HAP-1 (cell line): Measurements from ENCODE around the gene NUDT1.

Source experiments
- DNase-seq, 2 experiments: peaks; one replicate each; pipeline ENCODE4 v3.0.0-alpha.2; 2016 to 2020; ENCODE audit warnings: low spot score in 2 of 2
- H3K27me3 ChIP-seq: fragments of 250-450 bp; sonication (Bioruptor Pico); 2 replicates; pipeline ENCODE4 v1.5.1; 2020; ENCODE audit warnings: low read depth, mild to moderate bottlenecking, moderate library complexity
- H3K36me3 ChIP-seq: fragments of 250-450 bp; sonication (Bioruptor Pico); replicated peaks from 2 replicates; pipeline ENCODE4 v1.5.1; 2020; ENCODE audit warnings: mild to moderate bottlenecking
- H3K4me1 ChIP-seq: fragments of 250-450 bp; sonication (Bioruptor Pico); 2 replicates; pipeline ENCODE4 v1.5.1; 2020; ENCODE audit warnings: mild to moderate bottlenecking
- H3K4me3 ChIP-seq: fragments of 250-450 bp; sonication (Bioruptor Pico); 2 replicates; pipeline ENCODE4 v1.5.1; 2020; ENCODE audit warnings: mild to moderate bottlenecking, moderate library complexity
- H3K9me3 ChIP-seq: fragments of 250-450 bp; sonication (Bioruptor Pico); 2 replicates; pipeline ENCODE4 v1.5.1; 2020; ENCODE audit warnings: mild to moderate bottlenecking, moderate library complexity
- in situ Hi-C: fragments of 300-500 bp; cut with MboI; formaldehyde crosslinking; loops from 3 replicates; pipeline ENCODE4 v1.14.3; 2020; ENCODE audit warnings: low sequenced_read_pairs, inconsistent platforms, mixed read lengths

NUDT1 gene

GRCh38 chr7:2224491-2224928 is 17.5 kb upstream of the NUDT1 start:
- in situ Hi-C loops, result no loop called here
- H3K4me3 ChIP-seq, result no peak overlapping the region
- H3K9me3 ChIP-seq, result no peaks in the 10 kb centered on the region
- H3K4me1 ChIP-seq, result no peaks in the 10 kb centered on the region
- no peaks in the 10 kb centered on the region for H3K27me3 ChIP-seq
- DNase-seq, result no peak
- peaks cover 46% of the 10 kb centered on the region for H3K36me3 ChIP-seq

DNA sequence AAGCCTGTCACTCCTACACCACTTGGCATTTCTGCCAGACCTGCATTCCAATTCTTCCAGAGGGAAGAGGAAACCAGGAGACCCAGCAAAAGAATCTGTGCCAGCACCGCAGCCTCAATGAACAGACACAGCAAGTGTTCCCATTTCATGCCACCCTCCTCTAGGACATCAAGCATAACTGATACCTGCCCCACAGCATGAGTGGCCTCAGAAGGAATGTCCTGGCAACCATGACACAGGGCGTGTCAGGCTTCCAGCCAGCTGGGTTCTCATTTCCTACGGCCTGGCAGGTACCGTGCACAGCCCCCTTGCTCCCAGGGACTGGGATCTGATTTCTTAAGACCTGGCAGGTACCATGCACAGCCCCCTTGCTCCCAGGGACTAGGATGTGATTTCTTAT is 17.1 kb upstream of the NUDT1 start:
- no peak for DNase-seq
- in situ Hi-C loops, result no loop called here
- no peaks in the 10 kb centered on the region for H3K4me1 ChIP-seq
- H3K4me3 ChIP-seq, result no peak overlapping the region
- H3K9me3 ChIP-seq, result no peaks in the 10 kb centered on the region
- no peaks in the 10 kb centered on the region for H3K27me3 ChIP-seq
- peaks cover 49% of the 10 kb centered on the region for H3K36me3 ChIP-seq

- Histone ChIP-seq H3K4me3 (no peak overlapping the region), H3K4me1 (no peaks in the 10 kb centered on the region), H3K27me3 (no peaks in the 10 kb centered on the region), H3K36me3 (peaks cover 53% of the 10 kb centered on the region), H3K9me3 (no peaks in the 10 kb centered on the region)
- no peak for DNase-seq
- in situ Hi-C loops, result no loop called here
These were observed 16.7 kb upstream of the NUDT1 start for GRCh38 chr7:2225336-2225735.

DNA sequence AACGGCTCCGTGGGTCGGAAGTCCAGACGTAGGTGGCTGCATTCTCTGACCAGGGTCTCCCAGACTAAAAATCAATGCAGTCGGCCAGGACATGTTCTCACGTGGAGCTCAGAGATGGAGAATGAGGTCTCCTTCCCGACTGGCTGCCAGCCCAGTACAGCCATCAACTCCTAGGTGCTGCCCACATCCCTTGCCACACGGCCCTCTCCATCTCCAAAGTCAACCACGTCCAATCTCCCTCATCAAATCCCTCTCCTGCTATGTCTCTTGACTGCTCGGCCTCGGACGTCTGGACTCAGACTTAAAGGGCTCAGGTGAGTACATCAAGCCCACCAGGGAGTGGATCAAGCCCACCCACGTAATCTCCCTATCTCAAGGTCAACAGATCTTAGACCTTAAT is 16.2 kb upstream of the NUDT1 start:
- Histone ChIP-seq H3K9me3 (no peaks in the 10 kb centered on the region), H3K36me3 (peaks cover 56% of the 10 kb centered on the region), H3K4me3 (no peak overlapping the region), H3K27me3 (no peaks in the 10 kb centered on the region), H3K4me1 (no peaks in the 10 kb centered on the region)
- no peak for DNase-seq
- in situ Hi-C loops, result no loop called here

- in situ Hi-C loops, result no loop called here
- Histone ChIP-seq H3K4me1 (no peaks in the 10 kb centered on the region), H3K9me3 (no peaks in the 10 kb centered on the region), H3K27me3 (no peaks in the 10 kb centered on the region), H3K36me3 (peaks cover 50% of the 10 kb centered on the region), H3K4me3 (no peak overlapping the region)
- DNase-seq, result no peak
These were observed 14.3 kb upstream of the NUDT1 start for GRCh38 chr7:2227699-2228098.

- Histone ChIP-seq H3K36me3 (peaks cover 40% of the 10 kb centered on the region), H3K27me3 (no peaks in the 10 kb centered on the region), H3K4me3 (no peak overlapping the region), H3K4me1 (0 out of 2 replicates have a peak, but pooled peaks cover 4% of the 10 kb centered on the region), H3K9me3 (no peaks in the 10 kb centered on the region)
- in situ Hi-C loops, result no loop called here
- no peak for DNase-seq
These were observed 13.1 kb upstream of the NUDT1 start for GRCh38 chr7:2228921-2229320.

DNA sequence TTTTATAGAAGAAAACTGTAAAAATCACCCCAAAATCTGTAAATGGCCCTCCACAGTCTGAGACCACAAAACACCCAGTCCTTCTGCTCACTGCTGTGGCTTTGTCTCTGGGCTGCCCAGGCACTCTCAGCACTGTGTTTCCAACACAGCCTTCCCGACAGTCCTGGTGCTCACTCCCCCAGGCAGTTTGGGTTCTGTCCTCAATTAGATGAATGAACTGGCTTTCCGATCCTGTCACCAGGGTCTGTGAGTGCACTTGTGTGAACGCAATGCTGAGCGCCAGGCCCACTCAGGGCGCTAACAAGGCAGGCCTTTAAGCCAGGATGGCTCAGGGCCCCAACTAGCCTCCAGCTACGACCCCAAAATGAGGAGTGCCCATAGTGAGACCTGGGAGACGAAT is 12.6 kb upstream of the NUDT1 start:
- peaks cover 41% of the 10 kb centered on the region for H3K36me3 ChIP-seq
- H3K9me3 ChIP-seq, result no peaks in the 10 kb centered on the region
- H3K27me3 ChIP-seq, result no peaks in the 10 kb centered on the region
- no peak for DNase-seq
- H3K4me3 ChIP-seq, result no peak overlapping the region
- in situ Hi-C loops, result no loop called here
- H3K4me1 ChIP-seq, result 0 out of 2 replicates have a peak, but pooled peaks cover 4% of the 10 kb centered on the region

DNA sequence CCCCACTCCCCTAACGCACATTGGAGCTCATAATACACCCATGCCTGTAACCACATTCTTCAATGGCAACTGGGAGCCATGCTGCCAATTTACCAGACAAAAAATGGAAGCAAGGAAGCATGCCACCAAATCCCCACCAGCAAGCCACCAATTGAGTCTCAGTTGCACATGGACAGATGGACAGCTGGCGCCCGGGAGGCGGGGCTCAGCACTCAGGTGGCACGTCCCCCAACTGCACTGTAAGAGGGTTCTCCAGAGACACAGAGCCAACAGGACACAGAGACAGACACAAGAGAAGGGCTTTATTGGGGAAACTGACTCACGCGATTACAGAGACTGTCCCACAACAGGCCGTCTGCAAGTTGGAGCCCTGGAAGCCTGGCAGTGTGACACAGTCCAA is 11.8 kb upstream of the NUDT1 start:
- DNase-seq, result no peak
- in situ Hi-C loops, result no loop called here
- H3K4me3 ChIP-seq, result no peak overlapping the region
- H3K36me3 ChIP-seq, result peaks cover 41% of the 10 kb centered on the region
- H3K4me1 ChIP-seq, result 0 out of 2 replicates have a peak, but pooled peaks cover 4% of the 10 kb centered on the region
- no peaks in the 10 kb centered on the region for H3K27me3 ChIP-seq
- H3K9me3 ChIP-seq, result no peaks in the 10 kb centered on the region

DNA sequence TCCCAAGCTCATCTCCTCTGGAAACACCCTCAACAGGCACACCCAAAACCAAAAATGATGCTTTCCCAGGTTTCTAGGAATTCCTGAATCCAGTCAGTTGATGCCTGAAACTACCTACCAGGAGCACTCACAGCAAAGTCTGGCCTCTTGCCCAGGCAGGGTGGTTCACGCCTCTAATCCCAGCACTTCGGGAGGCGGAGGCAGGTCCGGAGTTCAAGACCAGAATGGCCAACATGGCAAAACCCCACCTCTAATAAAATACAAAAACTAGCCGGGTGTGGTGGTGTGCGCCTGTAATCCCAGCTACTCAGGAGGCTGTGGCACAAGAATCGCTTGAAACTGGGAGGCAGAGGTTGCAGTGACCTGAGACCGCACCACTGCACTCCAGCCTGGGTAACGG is 11.1 kb upstream of the NUDT1 start:
- Histone ChIP-seq H3K4me1 (0 out of 2 replicates have a peak, but pooled peaks cover 4% of the 10 kb centered on the region), H3K36me3 (peaks cover 41% of the 10 kb centered on the region), H3K4me3 (0 out of 2 replicates have a peak overlapping the region, but pooled peaks have one; percentile 62), H3K9me3 (no peaks in the 10 kb centered on the region), H3K27me3 (no peaks in the 10 kb centered on the region)
- in situ Hi-C loops, result no loop called here
- no peak for DNase-seq

DNA sequence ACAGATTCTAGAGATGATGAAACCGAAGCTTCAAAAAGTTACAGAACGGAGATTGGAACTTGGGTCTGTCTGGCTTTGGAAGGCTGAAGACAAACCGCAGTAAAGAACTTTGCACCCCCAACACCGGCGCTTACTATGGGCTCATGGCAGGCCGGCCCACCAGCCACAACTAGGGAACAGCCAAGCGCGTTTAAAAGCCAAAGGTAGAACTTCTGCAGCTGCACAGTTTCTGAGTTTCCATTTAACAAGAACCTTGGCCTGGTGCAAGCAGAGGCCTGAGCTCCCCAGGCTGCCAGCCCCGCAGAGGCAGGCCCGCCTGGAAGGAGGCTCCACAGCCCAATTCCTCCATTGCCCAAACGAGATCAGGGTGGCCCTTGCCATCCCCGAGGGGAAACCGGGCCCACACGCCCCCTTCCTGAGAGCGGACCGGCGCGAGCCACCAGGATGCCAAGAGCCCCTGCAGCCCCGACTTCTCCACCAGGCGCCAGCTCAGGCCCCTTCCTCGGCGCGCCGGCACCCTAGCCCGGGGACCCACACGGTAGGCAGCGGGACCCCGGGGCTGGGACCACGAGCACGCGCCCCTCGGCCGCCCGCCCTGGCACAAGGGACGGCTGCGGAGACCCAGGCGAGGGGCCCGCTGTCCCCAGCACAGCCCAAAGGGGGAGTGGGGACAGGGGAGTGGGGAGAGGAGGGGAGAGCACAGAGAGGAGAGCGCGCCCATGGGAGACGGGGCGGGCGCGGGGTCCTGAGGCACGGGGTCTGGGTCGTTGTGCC is 9.8 kb upstream of the NUDT1 start:
- peak overlapping the region; percentile 62 for H3K4me3 ChIP-seq
- in situ Hi-C loops, result no loop called here
- no peaks in the 10 kb centered on the region for H3K27me3 ChIP-seq
- 0 out of 2 replicates have a peak, but pooled peaks cover 4% of the 10 kb centered on the region for H3K4me1 ChIP-seq
- H3K9me3 ChIP-seq, result no peaks in the 10 kb centered on the region
- peak in 1 of 2 experiments; percentile 44 for DNase-seq
- peaks cover 48% of the 10 kb centered on the region for H3K36me3 ChIP-seq

DNA sequence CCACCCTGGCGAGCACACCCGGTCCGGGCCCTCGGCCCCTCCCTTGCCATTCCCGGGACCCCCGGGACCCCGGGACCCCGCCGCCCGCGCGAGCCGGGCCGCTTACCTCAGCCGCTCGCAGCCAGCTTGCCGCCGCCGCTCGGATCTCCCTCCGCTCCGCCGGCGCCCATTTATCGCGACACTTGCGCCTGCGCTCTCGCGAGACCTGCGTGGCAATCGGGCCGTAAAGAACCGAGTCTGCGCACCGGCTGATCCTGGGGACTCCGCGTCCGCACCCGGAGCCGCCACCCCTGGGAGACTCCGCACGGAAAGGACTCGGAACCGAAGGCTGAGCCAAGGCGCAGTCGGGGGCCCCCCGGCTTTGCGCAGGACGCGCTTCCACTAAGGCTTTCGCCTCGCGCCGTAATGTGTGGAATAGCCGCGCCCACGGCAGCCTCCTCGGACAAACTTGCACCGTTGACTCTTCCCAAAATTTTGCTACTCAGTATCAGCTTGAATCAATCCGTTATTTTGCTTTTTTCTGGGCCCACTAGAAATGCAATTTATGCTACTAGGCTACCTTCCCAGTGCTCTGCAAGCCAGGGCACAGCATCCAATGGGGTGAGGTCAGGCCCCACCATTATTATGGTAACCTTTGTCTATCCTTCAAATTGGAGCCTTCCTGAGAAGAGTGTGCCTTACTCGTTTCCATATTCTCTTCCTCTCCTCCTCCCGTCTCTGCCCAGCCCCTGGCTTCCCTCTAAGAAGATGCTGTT is 9.1 kb upstream of the NUDT1 start, which contains the start of gene MAD1L1:
MAD1L1 (minus strand) TSS at position 180 of the 755 bp plus-strand sequence. CDS start 2,812 bp downstream, outside the sequence.
- Histone ChIP-seq H3K9me3 (no peaks in the 10 kb centered on the region), H3K27me3 (no peaks in the 10 kb centered on the region), H3K4me1 (0 out of 2 replicates have a peak, but pooled peaks cover 4% of the 10 kb centered on the region), H3K36me3 (peaks cover 55% of the 10 kb centered on the region), H3K4me3 (peak within 1 kb of the TSS; percentile 62)
- in situ Hi-C loops, result no loop called here
- DNase-seq, result peak; percentile 73 to 93

- Histone ChIP-seq H3K36me3 (peaks cover 61% of the 10 kb centered on the region), H3K9me3 (no peaks in the 10 kb centered on the region), H3K27me3 (no peaks in the 10 kb centered on the region), H3K4me3 (no peak overlapping the region), H3K4me1 (0 out of 2 replicates have a peak, but pooled peaks cover 4% of the 10 kb centered on the region)
- in situ Hi-C loops, result no loop called here
- DNase-seq, result no peak
These were observed 8.1 kb upstream of the NUDT1 start for GRCh38 chr7:2233926-2234325.

- Histone ChIP-seq H3K4me3 (no peak overlapping the region), H3K4me1 (0 out of 2 replicates have a peak, but pooled peaks cover 4% of the 10 kb centered on the region), H3K9me3 (no peaks in the 10 kb centered on the region), H3K36me3 (peaks cover 67% of the 10 kb centered on the region), H3K27me3 (no peaks in the 10 kb centered on the region)
- in situ Hi-C loops, result no loop called here
- no peak for DNase-seq
These were observed 4.9 kb upstream of the NUDT1 start for GRCh38 chr7:2237109-2237602.

GRCh38 chr7:2239242-2239641 is 2.8 kb upstream of the NUDT1 start:
- Histone ChIP-seq H3K4me3 (no peak overlapping the region), H3K36me3 (peaks cover 65% of the 10 kb centered on the region), H3K9me3 (no peaks in the 10 kb centered on the region), H3K27me3 (no peaks in the 10 kb centered on the region), H3K4me1 (peaks cover 4% of the 10 kb centered on the region; the same call in 1 of the 2 replicates)
- DNase-seq, result no peak
- in situ Hi-C loops, result no loop called here
